ENCODE data around the gene SLMAP.

- no peak for TF ChIP-seq POLR2A (IDR thresholded peaks at IDR 0.05)
- no peak for TF ChIP-seq CTCF (IDR thresholded peaks at IDR 0.05 in 8 of 11, conservative IDR thresholded peaks at IDR 0.05 in 3 of 11)
- no peak for TF ChIP-seq POLR2AphosphoS5 (IDR thresholded peaks at IDR 0.05)
Observed at GRCh38 chr3:57738391-57738790, 17.7 kb upstream of the SLMAP start.
